HepG2 (cell line): Measurements from ENCODE around the gene ENTHD1. TPM values are rescaled to one million over a fixed set of nuclear protein-coding genes. Genes with fewer than 3 reads are reported as not detected.

Experiments used
- ATAC-seq: fragments of 200-7000 bp; cut with Tn5 transposase; 3 replicates; pipeline ENCODE4 v1.9.1; 2020; ENCODE audit warnings: mild to moderate bottlenecking, moderate library complexity
- BruUV-seq: library from RNA; stranded (reverse); fragments of 400-500 nt; replicated peaks from 2 replicates; lab custom pipeline; 2021; lab: Mats Ljungman, UMichigan
- CTCF ChIA-PET: fragments of 300-600 bp; formaldehyde crosslinking; extraction: SDS; loops from one replicate; lab custom pipeline; 2021; ENCODE audit warnings: low total read pairs, inconsistent platforms, low intra/inter-chr PET ratio; lab: Yijun Ruan, JAX
- POLR2A ChIA-PET: fragments of 350-600 bp; sonication (Branson Sonifier 250); formaldehyde crosslinking; loops from one replicate; lab custom pipeline; 2020; ENCODE audit warnings: antibody characterized with exemption, inconsistent platforms; lab: Yijun Ruan, JAX
- DNase-seq: peaks from one replicate; pipeline ENCODE4 v3.0.0-alpha.2; 2015; ENCODE audit warnings: low spot score
- FAIRE-seq: peaks from 3 replicates; lab custom pipeline; 2011; peaks lifted over from hg19 to GRCh38; lab: Jason Lieb, UNC
- H2AFZ ChIP-seq: one replicate; pipeline ENCODE4 v1.6.1; 2011; ENCODE audit warnings: low read length, inconsistent platforms
- H3K27ac ChIP-seq: fragments of 300-600 bp; 3 replicates; pipeline ENCODE4 v1.8.0; 2011; ENCODE audit warnings: mixed run types, mild to moderate bottlenecking, mixed read lengths, low read length, inconsistent platforms; ENCODE audit not compliant: insufficient read depth; ENCODE audit errors: extremely low read length
- H3K27me3 ChIP-seq, 2 experiments: fragments of 200-600 bp in 1 of 2; 2 replicates in 1 of 2; 3 replicates in 1 of 2; pipeline versions ENCODE4 v1.6.0 to v1.8.0; 2011; ENCODE audit warnings: low read length in 2 of 2, mild to moderate bottlenecking in 2 of 2, moderate library complexity in 2 of 2, inconsistent platforms in 1 of 2; ENCODE audit not compliant: insufficient read depth in 2 of 2, control insufficient read depth in 1 of 2
- H3K36me3 ChIP-seq, 2 experiments: fragments of 200-600 bp in 1 of 2; replicated peaks in 1 of 2; 2 replicates in 1 of 2; 3 replicates in 1 of 2; pipeline versions ENCODE4 v1.5.1 to v1.8.0; 2011; ENCODE audit warnings: low read length in 2 of 2, inconsistent platforms in 1 of 2; ENCODE audit not compliant: insufficient read depth in 2 of 2, control insufficient read depth in 1 of 2
- H3K4me1 ChIP-seq: 2 replicates; pipeline ENCODE4 v1.5.1; 2012; ENCODE audit warnings: low read length, inconsistent platforms; ENCODE audit not compliant: insufficient read depth
- H3K4me2 ChIP-seq: 2 replicates; pipeline ENCODE4 v1.6.0; 2011; ENCODE audit warnings: low read depth, low read length, inconsistent platforms
- H3K4me3 ChIP-seq, 3 experiments: fragments of 200-600 bp in 1 of 3; sonication (generic), shearing (Covaris generic) in 1 of 3; replicated peaks in 1 of 3; 2 replicates each; pipeline ENCODE4 v1.5.1; 2011 to 2016; ENCODE audit warnings: low read length in 3 of 3, inconsistent platforms in 2 of 3, low read depth in 2 of 3, mild to moderate bottlenecking in 2 of 3, control low read depth in 1 of 3, mixed read lengths in 1 of 3; ENCODE audit not compliant: insufficient read depth in 1 of 3
- H3K79me2 ChIP-seq: one replicate; pipeline ENCODE4 v1.6.1; 2011; ENCODE audit warnings: low read length, inconsistent platforms; ENCODE audit not compliant: insufficient read depth
- H3K9ac ChIP-seq: 2 replicates; pipeline ENCODE4 v1.6.0; 2011; ENCODE audit warnings: mild to moderate bottlenecking, low read depth, low read length, inconsistent platforms; ENCODE audit not compliant: insufficient read depth
- H3K9me3 ChIP-seq: 2 replicates; pipeline ENCODE4 v1.5.1; 2012; ENCODE audit warnings: mild to moderate bottlenecking, low read length
- H4K20me1 ChIP-seq: 2 replicates; pipeline ENCODE4 v1.6.0; 2011; ENCODE audit warnings: inconsistent platforms, mild to moderate bottlenecking, low read length, moderate library complexity; ENCODE audit not compliant: insufficient read depth
- ARID2 ChIP-seq: sonication (generic); formaldehyde crosslinking; IDR thresholded peaks from 2 replicates; pipeline ENCODE4 v1.8.1; 2022; ENCODE audit warnings: mild to moderate bottlenecking, missing genetic modification reagents, borderline replicate concordance
- ATF4 ChIP-seq, 2 experiments: fragments of 450-650 bp in 1 of 2; sonication (generic) in 1 of 2; formaldehyde crosslinking; IDR thresholded peaks; 2 replicates each; pipeline versions ENCODE4 v1.5.0 to v1.8.0; 2020 to 2022; ENCODE audit warnings: mild to moderate bottlenecking in 1 of 2, missing genetic modification reagents in 1 of 2
- BCL6 ChIP-seq: IDR thresholded peaks from 2 replicates; pipeline ENCODE4 v1.6.1; 2016; ENCODE audit warnings: missing genetic modification reagents, missing compliant biosample characterization
- FOXK2 ChIP-seq: fragments of 450-650 bp; IDR thresholded peaks from 2 replicates; pipeline ENCODE4 v1.6.1; 2016
- HNF4A ChIP-seq: sonication (generic); formaldehyde crosslinking; IDR thresholded peaks from 2 replicates; pipeline ENCODE4 v1.4.0; 2020; ENCODE audit warnings: missing genetic modification reagents
- PBX3 ChIP-seq: sonication (generic); formaldehyde crosslinking; IDR thresholded peaks from 2 replicates; pipeline ENCODE4 v1.8.1; 2023; ENCODE audit warnings: missing genetic modification reagents, inconsistent platforms, borderline replicate concordance
- PLSCR1 ChIP-seq: sonication (generic); formaldehyde crosslinking; IDR thresholded peaks from 2 replicates; pipeline ENCODE4 v1.5.0; 2020; ENCODE audit warnings: missing genetic modification reagents, mild to moderate bottlenecking, borderline replicate concordance
- RXRA ChIP-seq: sonication (generic); formaldehyde crosslinking; IDR thresholded peaks from 2 replicates; pipeline ENCODE4 v1.5.1; 2020; ENCODE audit warnings: missing genetic modification reagents
- SMAD9 ChIP-seq: sonication (generic); formaldehyde crosslinking; IDR thresholded peaks from 2 replicates; pipeline ENCODE4 v1.5.1; 2020; ENCODE audit warnings: mild to moderate bottlenecking, missing genetic modification reagents
- SOX6 ChIP-seq, 2 experiments: fragments of 450-650 bp in 1 of 2; sonication (generic) in 1 of 2; formaldehyde crosslinking in 1 of 2; IDR thresholded peaks; 2 replicates each; pipeline versions ENCODE4 v1.4.0 to v1.6.1; 2017 to 2020; ENCODE audit warnings: antibody characterized with exemption in 1 of 2, mild to moderate bottlenecking in 1 of 2, missing genetic modification reagents in 1 of 2
- TAF1 ChIP-seq: sonication (generic); formaldehyde crosslinking; IDR thresholded peaks from 2 replicates; pipeline ENCODE4 v1.4.0; 2020; ENCODE audit warnings: missing genetic modification reagents
- ZNF224 ChIP-seq: sonication (generic); formaldehyde crosslinking; IDR thresholded peaks from 2 replicates; pipeline ENCODE4 v1.5.0; 2020; ENCODE audit warnings: mild to moderate bottlenecking, missing genetic modification reagents
- ZNF33B ChIP-seq: sonication (generic); formaldehyde crosslinking; IDR thresholded peaks from 2 replicates; pipeline ENCODE4 v1.5.1; 2020; ENCODE audit warnings: mild to moderate bottlenecking, missing genetic modification reagents
- ZNF354B ChIP-seq: sonication (generic); formaldehyde crosslinking; IDR thresholded peaks from 2 replicates; pipeline ENCODE4 v1.8.0; 2022; ENCODE audit warnings: mild to moderate bottlenecking, missing genetic modification reagents
- ZNF557 ChIP-seq: sonication (generic); formaldehyde crosslinking; IDR thresholded peaks from 2 replicates; pipeline ENCODE4 v1.4.0; 2020; ENCODE audit warnings: missing genetic modification reagents
- WGBS: methylation state at CpG from one replicate; pipeline ENCODE4 v1.1.6; 2017; ENCODE audit warnings: low lambda C conversion rate; 5-methylcytosine and 5-hydroxymethylcytosine counted together
- in situ Hi-C: cut with HindIII; loops from 2 replicates; pipeline ENCODE4 v1.10.0; 2017; ENCODE audit warnings: low pct_unique_long_range_greater_than_20kb; ENCODE audit not compliant: extremely low pct_ligation_motif_present
- intact Hi-C: fragments of 100-400 bp; cut with micrococcal nuclease; formaldehyde crosslinking; loops from one replicate; pipeline ENCODE4 v1.10.0; 2022; ENCODE audit not compliant: unreplicated experiment
- polyA plus RNA-seq, 8 experiments: library from polyadenylated mRNA; depleted of rRNA in 3 of 8; stranded (reverse) in 7 of 8; unstranded in 1 of 8; fragments of >200 nt; fragmentation: Illumina TruSeq in 4 of 8; extraction: Trizol in 4 of 8; gene quantifications; 2 replicates each; pipeline versions ENCODE4 v1.2.1 to v1.2.3, GENCODE V29; 2011 to 2016; ENCODE audit warnings: low read depth in 4 of 8, missing spikeins in 1 of 8, mixed read lengths in 1 of 8; ENCODE audit not compliant: insufficient read depth in 1 of 8
- total RNA-seq, 5 experiments: library from RNA; depleted of rRNA; stranded (reverse); fragments of >200 nt; fragmentation: Illumina TruSeq; extraction: Trizol; gene quantifications; 2 replicates each; pipeline ENCODE4 v1.2.3, GENCODE V29; 2016; ENCODE audit warnings: low read depth in 1 of 5

The ENTHD1 gene
- total and polyA plus RNA-seq, 2 of the 13 experiments (the other 11 are each of a cell fraction or from before 2014, with no cell fraction given): not detected

GRCh38 chr22:39908737-39909136 is 15.2 kb upstream of the ENTHD1 start:
- no peaks in the 10 kb centered on the region for H3K79me2 ChIP-seq
- CTCF ChIA-PET: no interaction called here
- intact Hi-C loops (loop anchor here (5.0 kb wide), 1 partner anchor 559 kb away; no protein-coding TSS in a partner anchor), in situ Hi-C loops (no loop called here)
- 4% methylated on average over 5 of the region's 5 CpGs for WGBS
- no peak overlapping the region for H3K27ac ChIP-seq
- DNase-seq: no peak
- no peaks in the 10 kb centered on the region for H3K36me3 ChIP-seq
- no peak overlapping the region for H3K4me2 ChIP-seq
- no peaks in the 10 kb centered on the region for H4K20me1 ChIP-seq
- no peak overlapping the region for H3K9ac ChIP-seq
- no peak overlapping the region for H2AFZ ChIP-seq
- H3K4me1 ChIP-seq: no peaks in the 10 kb centered on the region
- BruUV-seq: no TSS peak
- POLR2A ChIA-PET: no interaction called here
- ATAC-seq: no peak
- peaks cover 0 to 25% of the 10 kb centered on the region in 2 experiments; a peak in 4 of 5 replicates for H3K27me3 ChIP-seq
- no peak overlapping the region for H3K4me3 ChIP-seq
- H3K9me3 ChIP-seq: no peaks in the 10 kb centered on the region
- TF ChIP-seq SOX6 (IDR thresholded peaks at IDR 0.05) (no peak), SOX6 (CRISPR knock-in tag; IDR thresholded peaks at IDR 0.05) (no peak), ZNF557 (no peak), BCL6 (CRISPR knock-in tag) (no peak), HNF4A (CRISPR knock-in tag) (no peak), PBX3 (CRISPR knock-in tag) (no peak), SMAD9 (CRISPR knock-in tag) (no peak), ZNF354B (CRISPR knock-in tag) (no peak), TAF1 (CRISPR knock-in tag) (no peak), ZNF224 (CRISPR knock-in tag) (no peak), ZNF33B (CRISPR knock-in tag) (no peak), ATF4 (CRISPR knock-in tag; IDR thresholded peaks at IDR 0.05) (no peak), ARID2 (CRISPR knock-in tag) (no peak), PLSCR1 (no peak), FOXK2 (no peak), RXRA (CRISPR knock-in tag) (no peak)
- TF ChIP-seq, all 625 proteins: peak for 0
- FAIRE-seq: no peak
